GM19239 (cell line): ENCODE results near the gene PJA1.

Source experiments
- DNase-seq: peaks from one replicate; pipeline ENCODE4 v3.0.0; 2011; ENCODE audit warnings: low spot score; ENCODE audit not compliant: insufficient read length
- FAIRE-seq: peaks from 2 replicates; lab custom pipeline; 2011; peaks lifted over from hg19 to GRCh38; lab: Jason Lieb, UNC

PJA1 gene

GRCh38 chrX:69144838-69145680, 20.2 kb downstream of the PJA1 start:
- DNase-seq (no peak), FAIRE-seq (no peak)

GRCh38 chrX:69143530-69143929, 21.7 kb downstream of the PJA1 start:
- FAIRE-seq (no peak), DNase-seq (no peak)

DNA sequence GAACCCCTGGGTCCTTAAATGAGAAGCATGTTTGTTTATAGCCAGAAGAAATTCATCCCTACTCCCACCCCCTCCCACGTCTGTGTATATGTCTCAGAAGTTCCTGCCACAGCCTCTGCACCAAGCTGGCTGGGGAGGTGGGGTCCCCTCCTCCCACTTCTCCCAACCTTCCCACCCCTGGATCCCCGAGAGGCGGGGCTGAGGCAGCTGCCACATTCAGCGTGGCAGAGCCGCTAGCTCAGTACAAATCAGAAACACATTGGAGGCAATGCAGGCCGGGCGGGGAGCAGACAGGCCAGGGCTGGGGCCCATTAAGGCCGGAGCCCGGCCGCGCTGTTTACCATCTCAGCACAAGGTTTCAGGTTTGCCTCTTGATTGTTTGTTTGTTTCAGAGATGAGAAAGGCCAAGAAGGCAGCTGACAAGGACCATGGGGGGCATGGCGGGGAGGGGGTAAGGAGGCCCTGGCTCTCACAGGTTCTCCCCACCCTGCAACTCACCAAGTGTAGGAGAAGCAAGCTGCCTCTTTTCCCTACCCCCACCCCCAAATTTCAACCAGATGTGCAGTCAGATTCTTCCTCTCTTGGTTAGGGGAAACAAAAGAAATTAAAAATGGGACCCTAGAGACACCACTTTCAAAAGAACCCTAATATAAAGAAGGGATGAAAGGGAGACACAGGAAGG, 22.3 kb downstream of the PJA1 start:
- DNase-seq (no peak), FAIRE-seq (no peak)

DNA sequence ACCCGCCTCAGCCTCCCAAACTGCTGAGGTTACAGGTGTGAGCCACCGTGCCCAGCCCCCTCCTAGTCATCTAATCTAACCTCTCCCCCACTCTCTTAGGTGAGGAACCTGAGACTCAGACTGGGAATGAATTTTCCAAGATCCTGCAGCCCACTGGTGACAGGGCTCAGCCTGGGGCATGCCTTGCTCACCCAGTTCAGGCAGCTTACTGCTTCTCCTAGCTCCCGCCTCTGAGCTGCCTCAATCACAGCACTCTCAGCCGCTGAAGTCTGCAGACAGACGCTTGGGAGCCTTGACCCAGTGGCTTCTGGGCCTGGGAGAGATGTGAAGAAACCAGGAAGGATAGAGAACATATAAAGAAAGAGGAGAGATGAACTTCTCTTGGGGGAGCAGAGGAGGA, 24.4 kb downstream of the PJA1 start:
- no peak for DNase-seq
- no peak for FAIRE-seq

DNA sequence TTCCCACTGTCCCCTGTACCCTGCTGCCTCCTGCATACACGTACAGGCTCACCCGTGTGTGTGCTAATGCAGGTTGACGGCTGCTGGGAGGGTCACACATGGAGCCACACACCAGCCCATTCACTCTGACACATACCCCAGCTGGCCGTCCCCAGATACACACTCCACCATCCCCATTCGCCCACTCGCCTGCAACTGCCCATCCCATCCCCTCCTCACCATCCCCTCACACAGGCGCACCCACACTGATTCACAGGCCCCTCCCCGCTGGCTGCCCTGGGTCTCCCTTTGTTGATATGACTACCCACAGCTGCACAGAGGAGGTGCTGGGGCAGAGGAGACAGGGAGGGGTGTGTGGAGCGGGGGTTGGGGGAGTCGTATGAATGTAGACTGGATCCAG, 25.7 kb downstream of the PJA1 start:
- FAIRE-seq = no peak

GRCh38 chrX:69138512-69138911, 26.7 kb downstream of the PJA1 start:
- no peak for DNase-seq
- no peak for FAIRE-seq

More for the DNA sequence above, 25.7 kb downstream of the PJA1 start:
- no peak for DNase-seq

GRCh38 chrX:69138118-69138390, 27.2 kb downstream of the PJA1 start:
- no peak for FAIRE-seq

GRCh38 chrX:69137371-69138117, 27.7 kb downstream of the PJA1 start:
- DNase-seq = no peak
- no peak for FAIRE-seq

More at GRCh38 chrX:69138118-69138390, 27.2 kb downstream of the PJA1 start:
- DNase-seq = no peak

- FAIRE-seq (no peak), DNase-seq (no peak)
Measured at GRCh38 chrX:69136546-69137331, 28.5 kb downstream of the PJA1 start.

DNA sequence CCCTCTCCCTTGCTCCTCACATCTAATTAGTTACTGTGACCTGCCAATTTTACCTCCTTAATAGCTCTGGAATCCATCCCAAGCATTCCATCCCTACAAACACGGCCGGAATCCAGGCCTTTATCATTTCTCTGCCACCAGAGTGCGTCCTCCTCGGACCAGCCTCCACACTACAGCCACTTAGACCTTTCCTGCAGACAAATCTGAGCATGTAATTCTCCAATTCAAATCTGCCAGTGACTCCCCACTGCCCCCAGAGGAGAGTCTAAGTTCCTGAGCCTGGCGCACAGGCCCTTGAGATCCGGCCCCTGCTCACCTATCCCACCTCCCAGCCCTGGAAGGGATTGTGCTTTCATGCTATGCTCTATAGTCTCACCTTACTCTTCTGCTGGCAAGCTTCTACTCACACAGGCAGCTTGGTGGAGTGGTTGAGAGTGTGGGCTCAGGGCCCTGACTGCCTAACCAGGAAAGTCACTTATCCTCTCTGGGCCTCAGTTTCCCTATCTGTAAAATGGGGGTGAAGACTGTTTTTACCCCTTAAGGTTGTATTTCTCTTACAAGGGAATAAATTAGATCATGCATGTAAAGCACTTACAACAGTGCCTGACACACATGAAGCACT, 31.2 kb downstream of the PJA1 start:
- FAIRE-seq = no peak
- no peak for DNase-seq

DNA sequence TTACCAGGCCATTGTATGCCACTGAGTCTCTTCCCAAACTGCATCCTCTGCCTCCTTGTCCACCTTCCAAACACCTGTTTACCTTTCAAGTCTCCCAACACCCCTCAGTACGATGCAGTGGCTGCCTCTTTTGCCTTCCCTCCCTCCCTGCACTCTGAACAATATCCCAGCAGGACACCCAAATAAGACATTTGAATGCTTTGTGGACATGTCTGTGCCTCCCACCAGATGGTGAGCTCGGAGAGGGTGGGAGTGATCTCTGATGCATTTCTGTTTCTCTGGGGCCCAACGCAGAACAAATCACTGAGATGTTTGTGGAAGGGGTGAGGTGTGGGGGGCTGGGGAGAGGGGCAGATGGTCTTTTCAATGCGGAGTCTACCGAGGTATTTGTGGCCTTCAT, 33.4 kb downstream of the PJA1 start:
- no peak for DNase-seq
- FAIRE-seq = no peak

GRCh38 chrX:69130439-69130838, 34.8 kb downstream of the PJA1 start:
- FAIRE-seq (no peak), DNase-seq (no peak)

- no peak for FAIRE-seq
- no peak for DNase-seq
Measured at GRCh38 chrX:69128588-69128987, 36.7 kb downstream of the PJA1 start.

DNA sequence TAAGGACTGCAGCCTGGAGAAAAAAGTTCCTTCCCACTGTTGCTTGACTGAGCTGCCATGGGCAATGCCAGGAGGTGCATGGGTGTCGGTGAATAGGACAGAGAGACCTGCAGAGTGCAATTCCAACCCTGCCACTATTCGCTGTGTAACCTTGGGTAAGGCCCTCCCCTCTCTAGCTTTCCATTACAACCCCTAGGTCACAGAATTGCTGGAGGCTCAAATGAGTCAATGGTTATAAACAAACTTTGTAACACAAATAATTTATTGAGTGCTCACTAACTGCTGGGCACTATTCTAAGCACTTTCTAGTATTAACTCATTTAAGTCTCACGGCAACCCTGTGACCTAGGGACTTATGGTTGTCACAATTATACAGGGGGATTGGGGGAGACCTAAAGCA, 37.8 kb downstream of the PJA1 start:
- FAIRE-seq = no peak
- DNase-seq = no peak

DNA sequence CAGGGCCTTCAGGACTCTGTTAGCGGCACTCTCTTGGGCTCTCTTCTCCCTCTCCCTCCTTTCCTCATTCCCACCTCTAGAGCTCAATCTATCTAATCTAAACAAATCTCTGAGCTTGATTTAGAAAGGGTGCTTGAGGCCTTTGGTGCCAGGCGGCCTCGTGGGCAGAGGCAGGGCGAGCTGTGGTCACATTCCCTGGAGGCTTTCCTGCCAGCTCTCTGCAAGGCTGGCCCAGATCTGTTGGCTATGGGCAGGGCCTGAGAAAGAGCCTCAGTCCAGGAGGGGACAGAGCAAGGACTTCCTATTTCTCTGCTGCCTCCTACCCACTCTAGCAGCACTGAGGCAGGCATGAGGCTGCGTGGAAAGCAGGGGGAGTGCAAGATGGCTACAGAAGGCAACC, 38.6 kb downstream of the PJA1 start:
- DNase-seq = no peak
- no peak for FAIRE-seq

- DNase-seq = no peak
- FAIRE-seq = no peak
Measured at GRCh38 chrX:69125094-69125493, 40.2 kb downstream of the PJA1 start.

DNA sequence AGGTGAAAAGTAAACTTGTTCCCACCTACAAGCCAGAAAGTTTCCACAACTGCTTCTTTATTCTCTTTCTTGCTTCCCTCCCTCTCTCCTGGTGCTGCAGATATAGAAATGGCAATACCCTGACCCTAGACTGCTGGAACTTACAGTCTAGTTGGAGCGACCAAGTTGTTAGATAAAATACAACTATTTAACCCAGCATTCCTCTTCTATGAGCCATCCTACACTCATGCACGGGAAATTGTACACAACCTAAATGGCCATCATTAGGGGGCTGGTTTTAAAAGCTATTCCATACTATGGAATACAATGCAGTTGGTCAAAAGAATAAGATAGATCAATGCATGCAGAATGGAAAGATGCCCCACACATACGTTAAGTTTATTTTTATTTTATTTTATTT, 41.1 kb downstream of the PJA1 start:
- DNase-seq (no peak), FAIRE-seq (no peak)

DNA sequence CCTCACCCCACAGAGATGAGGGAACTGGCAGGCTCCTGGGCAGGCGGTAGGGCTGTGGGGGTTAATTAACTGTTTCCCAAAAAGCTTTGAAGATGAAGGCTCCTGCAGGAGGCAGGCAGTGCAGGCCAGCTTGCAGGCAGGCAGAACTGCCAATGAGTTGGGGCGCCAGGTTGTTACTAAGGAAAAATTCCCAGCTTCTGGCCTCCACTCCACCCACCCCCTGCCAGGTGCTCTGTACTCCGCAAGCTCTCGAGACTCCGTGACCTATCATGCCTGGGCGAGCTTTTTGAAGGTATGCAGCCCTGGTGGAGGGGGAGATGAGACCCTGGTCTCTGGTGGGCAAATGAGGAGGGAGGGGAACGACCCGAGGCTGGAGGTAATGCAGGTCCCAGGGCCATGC, 41.8 kb downstream of the PJA1 start:
- no peak for FAIRE-seq
- DNase-seq = no peak

DNA sequence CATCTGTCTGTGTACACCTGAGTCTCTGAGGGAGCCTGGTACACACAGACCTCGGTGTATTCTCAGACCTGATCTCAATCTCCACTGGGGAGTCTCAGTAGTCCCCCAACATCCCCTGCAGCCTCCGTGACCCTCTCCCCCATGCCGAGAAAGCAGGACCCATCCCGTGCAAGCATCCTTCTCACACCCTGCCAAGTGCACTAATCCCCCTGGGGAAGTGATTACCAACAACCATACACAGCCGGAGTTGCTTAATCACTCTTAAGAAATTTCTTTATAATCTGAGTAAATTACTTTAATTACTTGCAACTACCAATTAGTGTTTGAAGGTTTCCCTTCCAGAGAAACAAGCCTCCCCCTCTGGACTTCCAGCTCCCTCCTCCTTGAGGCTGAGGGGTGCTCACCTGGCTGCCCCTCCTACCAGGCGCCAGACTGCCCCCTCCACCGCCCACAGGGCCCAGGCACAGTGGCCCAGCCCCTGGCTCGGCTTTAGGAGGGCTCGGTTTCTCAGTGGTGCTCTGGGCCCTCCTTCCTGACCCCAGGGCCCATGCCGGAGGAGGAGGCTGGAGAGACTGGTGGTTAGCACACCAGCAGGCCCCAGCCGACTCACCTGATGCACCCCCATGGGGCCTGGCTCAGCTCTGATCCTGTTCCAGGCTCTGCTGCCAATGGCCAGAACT, 43.8 kb downstream of the PJA1 start:
- no peak for FAIRE-seq
- no peak for DNase-seq

DNA sequence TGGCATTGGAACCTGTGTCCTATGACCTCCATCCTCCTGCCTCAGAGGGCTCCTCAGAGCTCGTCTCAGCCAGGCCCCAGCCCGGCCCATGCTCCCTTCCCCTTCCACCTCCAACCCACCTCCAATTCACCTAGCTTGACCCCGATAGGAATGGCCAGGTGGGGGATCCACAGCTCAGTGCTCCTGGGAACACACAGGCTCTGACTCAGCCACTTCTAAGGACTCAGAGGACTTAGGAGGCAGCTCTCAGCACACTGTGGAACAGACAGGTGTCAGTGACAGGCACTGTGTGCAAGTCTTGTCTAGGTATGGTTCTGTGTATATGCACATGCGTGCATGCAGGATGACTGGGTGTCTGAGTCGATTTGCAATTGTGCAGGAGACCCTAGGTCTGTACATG, 44.8 kb downstream of the PJA1 start:
- FAIRE-seq = no peak
- DNase-seq = no peak
